SKM-1 treated with dmso at 0.1 percent for 144 hours (cell line): ENCODE results near the gene AKAIN1.

Source experiments
- DNase-seq: peaks from one replicate; lab custom pipeline; 2025; ENCODE audit not compliant: unreplicated experiment; lab: John Stamatoyannopoulos, UW

Gene AKAIN1

GRCh38 chr18:5197032-5197434 lies at the start of gene AKAIN1:
Gene AKAIN1, minus strand, starts transcription at chr18:5197257. Its CDS starts 204 bp downstream, at chr18:5197053.
- DNase-seq, result no peak

- no peak for DNase-seq
Observed at GRCh38 chr18:5244941-5245340, 47.9 kb upstream of the AKAIN1 start.

GRCh38 chr18:5239447-5239846 lies 42.4 kb upstream of the AKAIN1 start:
- DNase-seq, result no peak

- no peak for DNase-seq
Observed at GRCh38 chr18:5238371-5238976, 41.4 kb upstream of the AKAIN1 start.

GRCh38 chr18:5237723-5238370 lies 40.8 kb upstream of the AKAIN1 start:
- DNase-seq, result peak; percentile 83

- peak; percentile 65 for DNase-seq
Observed at GRCh38 chr18:5237083-5237722, 40.1 kb upstream of the AKAIN1 start.

GRCh38 chr18:5214583-5215351 lies 17.7 kb upstream of the AKAIN1 start:
- DNase-seq, result no peak

- DNase-seq, result no peak
Observed at GRCh38 chr18:5207471-5208150, 10.6 kb upstream of the AKAIN1 start.

- no peak for DNase-seq
Observed at GRCh38 chr18:5198311-5198710, 1.3 kb upstream of the AKAIN1 start.

GRCh38 chr18:5197461-5197860 lies 404 bp upstream of the AKAIN1 start:
- DNase-seq, result no peak

- no peak for DNase-seq
Observed at GRCh38 chr18:5196253-5197031, 615 bp downstream of the AKAIN1 start.

GRCh38 chr18:5195656-5196055 lies 1.4 kb downstream of the AKAIN1 start:
- no peak for DNase-seq

- no peak for DNase-seq
Observed at GRCh38 chr18:5180254-5180653, 16.8 kb downstream of the AKAIN1 start.

GRCh38 chr18:5178519-5178918 lies 18.5 kb downstream of the AKAIN1 start:
- DNase-seq, result no peak

GRCh38 chr18:5175378-5175777 lies 21.7 kb downstream of the AKAIN1 start:
- DNase-seq, result peak; percentile 30

GRCh38 chr18:5173646-5174045 lies 23.4 kb downstream of the AKAIN1 start:
- no peak for DNase-seq

- no peak for DNase-seq
Observed at GRCh38 chr18:5173236-5173635, 23.8 kb downstream of the AKAIN1 start.

GRCh38 chr18:5167831-5168230 lies 29.2 kb downstream of the AKAIN1 start:
- no peak for DNase-seq

- DNase-seq, result no peak
Observed at GRCh38 chr18:5166606-5167280, 30.3 kb downstream of the AKAIN1 start.

- DNase-seq, result no peak
Observed at GRCh38 chr18:5164903-5165302, 32.2 kb downstream of the AKAIN1 start.
